G401.6 (cell line): ENCODE results near the gene SCUBE1.

Experiments
- FAIRE-seq: peaks from 2 replicates; lab custom pipeline; 2012; peaks lifted over from hg19 to GRCh38; lab: Jason Lieb, UNC

Gene SCUBE1

GRCh38 chr22:43343262-43343669 lies at the start of gene SCUBE1:
Gene SCUBE1 (minus strand): TSS chr22:43343372. CDS start chr22:43343261, 111 bp downstream.
- FAIRE-seq, result no peak

GRCh38 chr22:43392385-43392989 lies 49.3 kb upstream of the SCUBE1 start:
- no peak for FAIRE-seq

- no peak for FAIRE-seq
Measured at GRCh38 chr22:43391306-43391705, 48.1 kb upstream of the SCUBE1 start.

- no peak for FAIRE-seq
Measured at GRCh38 chr22:43390872-43391271, 47.7 kb upstream of the SCUBE1 start.

- FAIRE-seq, result no peak
Measured at GRCh38 chr22:43390166-43390565, 47.0 kb upstream of the SCUBE1 start.

GRCh38 chr22:43389227-43389836 lies 46.2 kb upstream of the SCUBE1 start:
- no peak for FAIRE-seq

- FAIRE-seq, result no peak
Measured at GRCh38 chr22:43388420-43388851, 45.3 kb upstream of the SCUBE1 start.

GRCh38 chr22:43387815-43388214 lies 44.6 kb upstream of the SCUBE1 start:
- no peak for FAIRE-seq

- peak; percentile 79 for FAIRE-seq
Measured at GRCh38 chr22:43385770-43386641, 42.8 kb upstream of the SCUBE1 start.

GRCh38 chr22:43384863-43385262 lies 41.7 kb upstream of the SCUBE1 start:
- FAIRE-seq, result no peak

- FAIRE-seq, result no peak
Measured at GRCh38 chr22:43381693-43382092, 38.5 kb upstream of the SCUBE1 start.

GRCh38 chr22:43377896-43378704 lies 34.9 kb upstream of the SCUBE1 start:
- no peak for FAIRE-seq

GRCh38 chr22:43377548-43377895 lies 34.4 kb upstream of the SCUBE1 start:
- no peak for FAIRE-seq

- no peak for FAIRE-seq
Measured at GRCh38 chr22:43376765-43377547, 33.8 kb upstream of the SCUBE1 start.

- FAIRE-seq, result no peak
Measured at GRCh38 chr22:43375951-43376455, 32.8 kb upstream of the SCUBE1 start.

GRCh38 chr22:43370036-43370435 lies 26.9 kb upstream of the SCUBE1 start:
- FAIRE-seq, result no peak

- no peak for FAIRE-seq
Measured at GRCh38 chr22:43365715-43366440, 22.7 kb upstream of the SCUBE1 start.

- no peak for FAIRE-seq
Measured at GRCh38 chr22:43364169-43364435, 20.9 kb upstream of the SCUBE1 start.

- FAIRE-seq, result no peak
Measured at GRCh38 chr22:43363315-43364168, 20.4 kb upstream of the SCUBE1 start.

GRCh38 chr22:43360576-43360975 lies 17.4 kb upstream of the SCUBE1 start:
- no peak for FAIRE-seq
